Activated T-cell treated with anti-CD3 and anti-CD28 coated beads for 24 hours (primary cell): ENCODE measurements around the gene PBX2.
"Not testable (repeated sequence)": the region's sequence is repeated elsewhere in the genome, so short reads cannot be mapped to it uniquely, and the experiment has no call there.

Source experiments
- DNase-seq: peaks from one replicate; pipeline ENCODE4 v3.0.0-alpha.2; 2020; ENCODE audit warnings: low read depth

The PBX2 gene

DNA sequence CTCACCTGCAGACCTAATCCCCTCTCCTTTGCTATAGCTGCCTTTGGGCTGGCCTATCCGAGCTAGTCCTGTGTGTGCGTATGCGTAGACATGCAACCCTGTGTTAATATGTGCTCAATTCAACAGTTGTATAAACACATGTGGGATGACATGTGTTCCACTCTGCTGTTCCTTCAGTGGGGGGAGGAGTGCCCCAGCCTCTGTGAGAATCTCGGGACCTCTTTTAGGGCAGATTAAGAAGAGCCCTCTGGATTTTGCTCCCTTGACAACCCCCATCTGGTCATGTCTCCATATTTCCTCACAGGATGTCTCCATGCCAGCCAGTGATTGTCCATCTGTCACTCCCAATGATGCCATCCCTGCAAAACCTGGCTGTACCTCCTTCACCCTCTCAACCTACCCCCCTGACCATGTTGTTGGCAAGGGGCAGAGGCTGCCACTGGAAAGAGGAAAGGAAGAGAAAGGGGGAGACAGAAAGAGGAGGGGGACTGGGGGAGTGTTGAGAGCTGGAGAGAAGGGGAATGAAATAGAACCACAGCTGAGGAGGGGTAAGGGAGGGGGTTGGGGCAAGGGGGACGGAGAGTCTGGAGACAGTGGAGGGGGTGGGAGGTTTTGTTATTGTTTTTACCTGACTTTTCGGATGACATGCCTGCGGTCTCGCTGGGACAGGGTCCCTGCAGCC is 38.7 kb downstream of the PBX2 start:
- DNase-seq = no peak

DNA sequence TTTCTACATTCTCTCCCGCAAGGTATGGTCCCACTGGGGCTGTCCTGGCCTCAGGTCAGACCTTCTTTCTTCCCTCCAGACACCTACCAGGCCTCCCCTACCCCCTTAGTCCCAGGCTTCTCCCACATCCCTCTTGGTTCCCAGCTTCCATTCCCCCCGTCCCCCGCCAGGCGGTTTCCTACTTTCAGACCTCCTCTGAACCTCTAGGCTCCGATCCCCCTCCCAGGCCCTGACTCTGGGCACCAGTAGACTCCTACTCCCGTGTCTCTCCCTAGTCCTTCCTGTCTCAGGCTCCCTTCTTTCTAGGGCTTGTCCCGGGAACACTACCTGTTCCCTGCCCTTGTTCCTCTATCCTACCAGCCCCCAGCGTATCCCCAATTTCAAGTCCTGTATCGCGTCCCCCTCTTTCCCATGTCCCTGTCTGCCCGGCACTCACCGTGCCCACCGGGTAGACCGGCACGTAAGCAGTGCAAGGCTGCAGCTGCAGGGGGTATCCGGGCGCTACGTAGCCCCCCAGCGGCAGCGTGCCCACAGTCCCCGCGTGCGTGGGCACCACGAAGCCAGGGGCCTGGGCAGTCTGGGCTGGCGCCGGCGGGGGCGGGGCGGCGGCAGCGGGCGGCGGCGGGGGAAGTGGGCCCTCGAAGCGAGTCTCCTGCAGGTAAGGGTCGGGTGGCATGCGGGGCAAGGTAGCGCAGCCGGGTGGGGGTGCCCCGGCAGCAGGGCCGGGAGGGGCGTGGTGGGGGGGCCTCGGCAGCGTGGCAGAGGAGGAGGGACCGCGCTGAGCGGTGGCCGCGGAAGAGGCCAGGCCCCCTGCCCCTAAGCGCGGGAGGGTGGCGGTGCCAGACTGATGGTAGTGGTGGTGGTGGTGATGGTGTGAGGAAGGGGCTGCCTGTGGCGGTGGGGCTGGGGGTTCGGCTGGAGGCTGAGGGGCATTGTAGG is 39.8 kb downstream of the PBX2 start:
- no peak for DNase-seq

DNA sequence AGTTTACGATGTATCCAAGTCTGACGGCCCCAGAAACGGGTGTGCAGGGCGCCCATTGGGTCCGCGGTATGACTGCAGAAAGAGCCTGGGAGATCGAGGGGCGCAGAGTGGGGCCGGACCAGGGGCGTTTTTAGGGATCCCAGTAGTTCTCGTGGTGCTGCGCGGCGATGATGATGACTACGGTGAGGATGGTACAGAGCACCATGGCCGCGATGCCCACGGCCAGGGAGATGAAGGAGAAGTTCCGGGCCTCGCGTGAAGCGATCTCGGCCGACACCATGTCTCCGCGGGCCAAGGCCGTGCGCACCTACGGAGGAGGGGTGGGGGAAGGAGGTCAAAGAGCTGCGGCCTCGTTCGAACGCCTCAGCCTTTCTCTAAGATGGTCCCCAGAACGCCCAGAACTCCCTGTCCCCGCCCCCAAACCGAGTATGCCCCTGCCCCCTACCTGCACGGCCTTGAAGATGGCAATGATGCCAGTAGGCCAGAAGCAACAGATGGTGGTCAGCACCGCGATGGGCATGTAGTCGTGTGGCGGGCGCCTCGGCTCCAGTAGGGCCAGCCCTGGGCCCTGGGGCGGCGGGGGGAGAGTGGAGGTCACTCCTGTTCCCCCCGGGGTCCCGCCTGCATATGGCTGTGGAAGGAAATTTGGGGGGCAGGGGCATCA is 40.8 kb downstream of the PBX2 start:
- no peak for DNase-seq

DNA sequence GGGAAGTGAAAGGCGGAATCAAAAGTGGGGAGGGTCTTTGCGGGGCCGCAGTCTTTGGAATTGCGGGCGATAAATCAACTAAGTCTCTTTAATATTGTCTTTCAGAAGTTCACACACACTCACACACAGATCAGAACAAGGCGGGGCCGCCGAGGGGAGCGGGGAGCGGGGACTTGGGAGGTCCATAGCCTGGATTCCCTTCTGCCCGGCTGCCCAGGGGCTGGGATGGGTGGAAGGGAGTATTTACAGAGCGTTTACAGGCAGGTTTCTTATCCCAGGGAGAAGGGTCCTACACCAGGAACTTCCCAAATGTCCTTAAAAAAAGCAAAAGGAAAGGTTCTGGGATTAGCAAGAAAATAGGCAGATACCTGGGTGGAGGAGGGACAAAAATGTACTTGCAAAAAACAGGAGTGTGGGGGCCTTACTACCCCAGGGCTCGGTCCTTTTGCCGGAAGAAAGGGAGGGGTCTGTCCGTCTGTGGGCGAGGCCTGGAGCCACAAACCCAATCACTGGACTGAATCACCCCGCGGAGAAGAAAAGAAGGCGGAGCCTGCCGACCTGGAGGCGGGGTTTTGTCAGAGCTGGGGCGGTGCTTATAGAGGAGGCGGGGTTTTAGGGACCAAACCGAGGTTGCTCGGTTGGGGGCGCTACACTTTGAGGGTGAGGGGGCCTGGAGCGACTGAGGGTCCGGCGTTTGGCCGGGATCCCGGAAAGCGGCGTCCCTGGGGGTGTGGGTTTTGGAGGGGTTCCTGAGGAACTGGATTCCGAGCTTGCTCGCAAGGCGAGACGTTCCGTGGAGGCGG is 41.5 kb downstream of the PBX2 start:
- DNase-seq = peak; percentile 58

DNA sequence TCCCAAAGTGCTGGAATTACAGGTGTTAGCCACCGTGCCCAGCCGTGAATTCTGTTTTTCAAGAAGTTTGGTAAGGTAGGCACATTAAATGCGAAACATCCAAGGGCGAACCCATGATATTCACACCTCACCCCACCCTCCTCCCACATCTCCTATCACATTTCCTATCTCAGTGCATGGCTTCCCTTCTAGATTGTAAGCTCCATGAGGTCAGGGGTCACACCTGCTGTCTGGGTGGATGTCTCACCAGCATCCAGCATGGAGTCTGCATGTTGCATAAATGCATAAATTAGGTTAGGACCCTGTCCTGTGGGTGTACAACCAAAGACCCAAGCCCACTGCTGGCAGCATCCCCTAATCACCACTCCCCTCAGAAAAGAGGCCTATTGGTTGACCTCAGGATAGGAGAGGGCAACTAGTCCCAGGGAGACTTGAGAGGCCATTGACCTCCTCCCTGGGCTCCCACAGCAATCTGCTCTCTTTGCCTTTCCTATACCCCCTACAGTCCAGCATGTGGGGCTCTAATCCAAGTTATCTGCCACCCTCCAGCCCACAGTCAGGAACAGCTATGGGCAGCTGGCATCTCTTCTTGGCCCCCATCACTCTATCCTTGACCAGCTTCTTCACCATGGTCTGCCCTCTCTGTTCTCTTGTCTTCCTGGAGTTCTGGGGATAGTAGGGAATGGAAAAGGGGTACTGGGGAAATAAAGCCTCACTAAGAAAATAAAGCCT is 42.4 kb downstream of the PBX2 start:
- DNase-seq = no peak

DNA sequence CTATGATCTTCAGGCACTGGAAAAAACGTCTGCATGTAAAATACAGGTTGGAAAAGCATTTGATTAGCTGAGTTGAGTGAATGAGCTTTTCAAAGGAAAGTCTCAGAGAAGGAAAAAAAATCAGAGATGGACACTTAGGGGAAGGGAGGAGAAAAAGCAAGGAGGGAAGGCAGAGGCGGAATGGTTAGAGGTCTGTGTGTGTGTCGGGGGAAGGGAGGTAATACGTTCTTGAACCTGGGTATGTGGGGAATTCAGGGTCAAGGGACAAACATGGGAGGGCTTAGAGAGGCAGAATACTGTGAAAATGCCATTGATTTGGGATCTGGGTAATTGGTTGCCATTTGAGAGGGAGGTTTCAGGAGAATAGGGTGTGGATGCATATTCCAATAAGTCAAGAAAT is 43.3 kb downstream of the PBX2 start:
- DNase-seq = no peak

DNA sequence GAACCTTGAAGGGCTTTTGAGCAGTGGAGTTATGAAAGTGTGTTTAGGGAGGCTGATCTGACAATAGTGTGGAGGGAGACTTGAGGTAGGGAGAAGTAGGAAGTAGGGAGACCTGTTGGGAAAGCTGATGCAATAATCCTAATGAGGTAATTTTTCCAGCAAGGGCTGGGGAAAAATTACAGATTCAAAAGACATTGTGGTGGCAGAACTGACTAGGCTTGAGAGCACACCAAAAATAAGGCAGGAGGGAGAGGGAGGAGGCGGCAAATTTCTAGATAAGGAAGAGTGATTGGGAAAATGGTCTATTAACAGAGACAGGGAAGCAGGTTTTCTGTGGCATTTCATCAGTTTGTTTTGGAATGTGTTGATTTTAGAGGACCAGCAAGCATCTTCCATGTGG is 43.7 kb downstream of the PBX2 start:
- DNase-seq = no peak

DNA sequence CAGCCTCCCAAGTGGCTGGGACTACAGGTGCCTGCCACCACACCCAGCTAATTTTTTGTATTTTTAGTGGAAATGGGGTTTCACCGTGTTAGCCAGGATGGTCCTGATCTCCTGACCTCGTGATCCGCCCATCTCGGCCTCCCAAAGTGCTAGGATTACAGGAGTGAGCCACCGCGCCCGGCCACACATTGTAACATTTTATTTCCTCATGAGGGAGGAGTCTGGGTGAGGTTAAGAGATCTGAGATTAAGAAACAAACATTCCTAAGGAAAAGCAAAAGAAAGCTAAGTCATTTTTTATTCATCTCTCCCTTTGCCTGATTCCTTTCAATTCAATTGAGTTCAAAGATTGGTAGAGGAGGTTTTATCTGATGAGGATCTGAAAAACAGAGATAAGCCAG is 45.8 kb downstream of the PBX2 start:
- DNase-seq = not testable (repeated sequence)

DNA sequence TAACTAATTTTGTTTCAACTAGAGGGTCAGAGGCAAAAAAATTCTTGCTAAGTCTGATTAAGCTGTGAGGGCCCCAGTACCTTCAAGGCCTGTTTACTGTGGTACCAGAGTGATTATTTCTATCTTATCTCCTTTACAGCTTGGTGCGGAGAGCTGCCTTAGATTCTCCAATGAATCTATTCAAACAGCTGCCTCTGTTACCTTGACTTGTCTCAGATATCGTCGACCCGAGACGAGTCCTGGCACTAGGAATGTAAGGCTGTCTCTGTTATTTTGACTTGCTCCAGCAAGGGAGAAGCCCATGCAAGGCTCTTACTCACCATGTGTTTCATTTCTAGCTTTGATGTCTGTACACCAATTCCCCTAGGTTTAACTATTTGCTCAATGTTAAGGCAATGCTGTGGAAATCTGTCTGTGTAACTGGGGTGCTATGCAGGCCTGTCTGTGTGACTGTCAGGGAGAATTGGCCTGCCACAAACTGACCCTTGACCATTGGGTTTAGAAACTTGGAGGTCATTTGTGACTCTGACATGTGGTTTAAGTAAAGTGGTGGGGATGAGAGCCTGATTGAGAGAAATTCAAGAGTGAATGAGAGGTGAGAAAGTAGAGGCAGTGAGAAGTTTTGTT is 49.5 kb downstream of the PBX2 start:
- DNase-seq = no peak

DNA sequence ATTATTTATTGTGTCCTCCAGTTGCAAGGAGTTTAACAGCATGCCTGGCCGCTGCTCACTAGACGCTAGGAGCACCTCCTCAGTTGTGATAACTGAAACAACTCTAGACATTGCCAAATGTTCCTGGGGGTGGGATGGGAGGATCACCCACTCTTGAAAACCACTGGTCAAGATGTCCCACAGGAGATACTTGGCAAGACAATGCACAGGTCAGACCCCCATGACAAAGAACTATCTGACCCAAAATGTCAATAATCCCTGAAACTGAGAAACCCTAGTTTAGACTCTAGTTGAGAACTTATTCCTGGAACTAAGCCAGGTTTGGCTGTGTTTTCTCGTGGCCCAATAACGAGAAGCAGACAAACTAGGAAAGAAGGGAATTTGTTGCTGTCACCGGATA is 50.4 kb downstream of the PBX2 start:
- DNase-seq = no peak

DNA sequence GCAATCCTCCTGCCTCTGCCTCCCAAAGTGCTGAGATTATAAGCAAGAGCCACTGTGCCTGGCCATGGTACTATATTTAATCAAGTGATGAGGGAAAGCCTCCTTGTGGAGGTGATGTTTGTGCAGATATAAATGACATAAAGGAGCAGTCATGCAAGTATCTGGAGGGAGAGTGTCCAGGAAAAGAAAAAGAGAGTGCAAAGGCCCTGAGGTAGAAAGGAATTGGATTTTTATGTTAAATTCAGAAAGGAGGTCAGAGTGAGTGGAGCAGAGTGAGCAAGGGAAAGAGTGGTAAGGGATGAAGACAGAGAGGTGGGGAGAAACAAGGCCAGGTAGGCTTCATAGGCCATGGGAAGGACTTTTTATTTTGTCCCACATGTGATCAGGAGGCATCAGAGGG is 52.5 kb downstream of the PBX2 start:
- DNase-seq = no peak
